Body of pancreas (tissue), 4 donors: ENCODE results near the gene ANKRD6.

ENCODE experiments used
- CTCF ChIP-seq, 7 experiments: fragments of 450-650 bp in 4 of 7; fragments of 200-600 bp in 3 of 7; sonication (generic) in 3 of 7; IDR thresholded peaks; one replicate each; pipeline ENCODE4 v1.5.1; 2016 to 2019; ENCODE audit warnings: antibody characterized with exemption in 7 of 7
- POLR2A ChIP-seq, 3 donors: fragments of 450-650 bp; IDR thresholded peaks; one replicate each; pipeline ENCODE4 v1.6.1; 2016; ENCODE audit warnings: antibody characterized with exemption in 3 of 3, mild to moderate bottlenecking in 2 of 3

DNA sequence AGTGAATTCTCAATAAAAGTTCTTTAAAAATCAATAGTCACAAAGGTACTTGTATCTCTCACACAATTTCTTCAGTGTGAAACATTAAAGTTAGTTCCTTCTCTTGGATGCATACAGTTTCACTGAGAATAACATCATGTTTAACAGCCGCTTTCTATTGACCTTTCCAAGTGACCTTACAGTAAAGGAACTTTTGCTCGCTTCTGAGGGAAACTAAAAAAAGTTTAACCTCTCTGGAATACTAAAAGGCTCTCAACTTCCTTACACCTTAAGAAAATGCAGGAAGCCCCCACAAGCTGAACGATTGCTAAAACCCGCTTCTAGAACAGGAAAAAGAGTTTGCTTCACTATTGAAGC lies 22.2 kb upstream of the ANKRD6 start:
- TF ChIP-seq CTCF (IDR thresholded peaks at IDR 0.05): no peak
- no peak for TF ChIP-seq POLR2A (IDR thresholded peaks at IDR 0.05)
